ENCODE results near the gene TLCD5.

The TLCD5 gene

GRCh38 chr11:120338107-120338933, 13.2 kb downstream of the TLCD5 start:
- DNase-seq: no peak

DNA sequence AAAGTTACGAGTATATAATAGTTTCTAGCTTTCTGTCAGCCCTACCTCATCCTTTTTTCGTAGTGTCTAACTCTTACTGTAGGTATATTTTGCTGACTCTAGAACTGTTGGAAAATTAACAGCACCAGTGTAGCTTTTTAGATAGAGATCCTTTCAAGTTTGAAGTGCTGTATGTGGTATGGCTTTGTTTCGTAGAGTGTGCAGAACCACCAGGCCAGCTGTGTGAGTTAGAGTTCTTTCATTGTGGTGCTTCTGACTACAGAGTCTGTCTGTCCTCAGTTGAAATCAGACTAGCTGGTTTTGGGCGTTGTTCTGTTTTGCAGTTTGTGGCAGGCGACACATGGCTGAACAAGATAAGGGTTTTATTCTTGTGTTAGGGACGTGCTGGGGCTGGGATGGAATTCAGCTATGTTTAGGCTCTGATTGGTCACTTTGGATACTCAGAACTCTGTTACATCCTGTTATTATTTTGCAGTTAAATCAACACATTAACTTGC, 14.3 kb downstream of the TLCD5 start:
- no peak for DNase-seq

DNA sequence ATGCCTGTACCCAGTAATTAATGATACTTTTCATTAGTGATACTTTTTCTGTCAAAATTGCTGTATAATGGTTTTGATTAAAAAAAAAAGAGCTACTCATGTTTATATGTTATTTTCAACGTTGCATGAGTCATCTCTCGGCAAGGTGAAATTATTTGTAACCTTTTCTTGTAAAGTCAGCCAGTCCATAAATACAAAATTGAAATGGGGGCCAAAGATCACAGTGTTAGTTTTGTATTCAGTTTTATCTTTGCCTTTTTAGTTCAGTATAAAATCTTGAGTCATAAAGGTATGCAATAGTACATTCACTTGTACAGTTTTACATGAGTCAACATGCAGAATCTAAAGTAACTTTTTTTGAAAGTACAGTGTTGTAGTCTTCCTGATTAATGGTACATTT, 15.4 kb downstream of the TLCD5 start:
- no peak for DNase-seq

GRCh38 chr11:120342226-120342625, 17.1 kb downstream of the TLCD5 start:
- no peak for DNase-seq

DNA sequence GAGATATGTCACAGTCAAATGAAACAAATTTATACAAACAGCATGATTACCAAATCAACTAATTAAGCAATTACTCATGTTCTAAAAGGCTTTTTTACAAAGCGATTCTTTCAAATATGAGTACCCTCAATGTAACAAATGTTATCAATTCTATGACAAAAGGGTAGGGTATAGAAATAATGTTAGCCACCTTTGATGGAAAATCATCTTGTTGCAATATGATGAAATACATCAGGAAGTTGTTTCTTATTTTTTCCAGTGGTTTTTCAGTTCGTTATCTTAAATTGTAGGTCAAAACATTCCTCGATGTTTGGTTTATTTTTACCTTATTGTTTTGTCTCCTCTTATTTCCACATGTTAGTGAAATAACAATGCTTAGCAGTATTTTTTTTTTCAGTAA, 17.6 kb downstream of the TLCD5 start:
- no peak for DNase-seq

- no peak for DNase-seq
Observed at GRCh38 chr11:120343429-120343828, 18.3 kb downstream of the TLCD5 start.

DNA sequence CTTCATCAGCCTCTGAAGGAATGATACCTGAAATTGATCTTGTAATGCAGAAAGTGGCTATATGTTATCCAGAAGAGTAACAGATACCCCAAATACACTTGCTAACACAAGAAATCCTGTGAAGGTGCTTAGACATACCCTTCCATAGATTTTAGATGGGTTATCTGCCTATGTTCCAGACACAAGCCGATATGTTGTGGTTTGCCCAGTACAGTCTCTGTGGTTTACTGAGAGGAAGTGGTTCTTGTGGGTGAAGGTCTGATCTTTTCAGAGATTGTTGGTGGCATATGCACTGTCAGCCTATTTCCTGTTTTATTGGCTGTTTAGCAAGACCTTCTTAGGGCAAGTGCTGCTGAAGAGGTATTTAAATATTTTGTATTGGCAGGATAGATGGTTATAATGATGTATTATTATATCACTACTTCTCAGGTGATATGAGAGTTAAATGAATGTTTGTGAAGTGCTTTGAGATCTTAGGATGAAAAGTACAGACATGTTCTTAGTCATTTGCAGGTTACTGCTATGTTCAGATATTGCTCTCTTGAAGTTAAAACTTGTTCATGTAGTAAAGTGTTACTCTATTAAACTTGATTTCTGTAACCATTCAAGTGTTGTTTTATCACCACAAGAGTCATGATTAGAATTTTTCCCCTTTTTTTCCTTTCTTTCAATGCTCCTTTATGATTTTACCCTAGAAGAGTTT, 19.4 kb downstream of the TLCD5 start:
- DNase-seq: no peak

DNA sequence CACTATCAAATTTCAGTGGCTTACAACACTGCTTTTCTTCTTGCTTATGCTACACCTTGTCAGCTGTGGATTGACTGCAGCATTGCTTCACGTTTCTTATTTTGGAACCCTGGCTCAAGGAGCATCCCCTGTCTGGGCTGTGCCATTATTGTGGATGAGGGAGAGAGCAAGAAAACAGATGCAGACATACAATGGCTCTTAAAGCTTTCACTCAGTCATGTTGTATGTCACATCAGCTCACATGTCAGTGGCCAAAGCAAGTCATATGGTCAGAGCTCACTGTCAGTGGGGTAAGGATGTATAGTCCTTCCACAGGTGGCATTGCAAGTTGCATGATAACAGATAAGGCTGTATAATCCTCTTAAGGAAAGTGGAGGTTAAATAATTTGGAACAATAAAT, 21.1 kb downstream of the TLCD5 start:
- no peak for DNase-seq

DNA sequence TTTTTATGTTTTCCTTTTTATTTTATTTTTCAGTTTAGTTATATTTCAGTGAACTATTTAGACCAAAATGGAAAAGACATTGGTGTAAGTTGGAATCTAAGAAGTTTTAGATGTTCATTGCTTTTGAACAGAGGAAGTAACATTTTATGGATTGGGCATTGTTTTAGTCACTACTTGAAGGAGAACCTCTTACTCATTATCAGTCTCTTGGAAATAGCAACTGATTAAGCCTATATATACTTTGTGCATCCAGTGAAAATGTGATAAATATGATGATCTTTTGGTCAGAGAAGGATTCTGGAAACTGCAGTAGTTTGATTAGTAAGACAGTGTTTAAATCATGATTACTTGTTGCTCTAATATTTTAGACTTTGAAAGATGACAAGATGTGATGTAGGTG, 25.5 kb downstream of the TLCD5 start:
- no peak for DNase-seq

DNA sequence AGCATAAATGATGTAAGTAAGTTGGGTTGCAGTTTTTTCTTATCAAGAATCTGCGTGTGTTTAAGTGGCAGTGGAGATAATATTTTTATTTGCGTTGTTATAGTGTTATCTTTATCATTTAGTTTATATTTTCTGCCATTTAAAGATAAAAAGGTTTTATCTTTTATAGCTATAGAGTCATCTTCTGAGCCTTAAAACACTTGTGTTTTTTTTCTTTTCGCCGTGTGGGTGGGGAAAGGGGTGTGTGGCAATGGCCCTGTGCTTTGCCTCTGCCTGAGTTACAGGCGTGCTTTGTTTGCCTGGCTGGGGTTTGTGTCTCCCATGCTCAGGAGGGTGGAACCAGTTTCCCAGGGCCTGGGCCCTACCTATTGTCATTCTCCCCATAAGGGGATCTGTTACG, 27.3 kb downstream of the TLCD5 start:
- DNase-seq: no peak

GRCh38 chr11:120354068-120354467, 29.0 kb downstream of the TLCD5 start:
- DNase-seq: no peak

- DNase-seq: no peak
Observed at GRCh38 chr11:120354779-120355178, 29.7 kb downstream of the TLCD5 start.

GRCh38 chr11:120357620-120358019, 32.5 kb downstream of the TLCD5 start:
- no peak for DNase-seq

DNA sequence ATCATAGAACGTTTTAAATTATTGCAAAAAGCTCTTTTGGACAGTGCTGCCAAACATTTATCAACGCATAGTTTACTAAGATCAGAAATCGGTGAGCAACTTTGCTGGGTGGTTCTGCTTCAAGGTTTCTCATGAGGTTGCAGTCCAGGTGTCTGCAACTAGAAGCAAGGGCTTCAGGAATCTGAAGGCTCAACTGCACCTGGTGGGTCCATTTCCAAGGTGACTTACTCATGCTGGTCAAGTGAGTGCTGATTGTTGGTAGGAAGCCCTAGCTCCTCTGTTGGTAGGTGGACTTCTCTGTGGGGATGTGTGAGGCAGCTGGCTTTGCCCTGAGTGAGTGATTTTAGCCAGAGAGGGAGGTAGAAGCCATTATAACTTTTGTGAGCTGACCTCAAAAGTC, 33.6 kb downstream of the TLCD5 start:
- DNase-seq: no peak

- DNase-seq: no peak
Observed at GRCh38 chr11:120363436-120363835, 38.3 kb downstream of the TLCD5 start.

DNA sequence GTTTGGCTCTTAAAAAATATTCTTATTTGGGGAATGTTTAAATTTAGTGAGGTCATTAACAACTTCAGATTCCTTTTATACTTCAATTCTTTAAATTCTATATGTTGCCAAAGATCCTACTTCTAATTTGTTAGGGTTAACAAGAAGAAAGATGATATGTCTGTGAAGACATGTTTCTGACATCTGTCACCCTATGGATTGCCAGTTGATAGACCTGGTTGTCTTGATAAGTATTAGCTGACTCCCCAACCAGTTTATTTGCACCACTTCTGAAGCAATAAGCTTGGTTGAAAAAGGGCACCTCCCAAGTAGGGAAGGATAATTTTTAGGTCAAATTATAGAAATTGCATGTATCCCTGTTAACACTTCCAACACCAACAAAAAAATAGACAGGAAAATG, 40.4 kb downstream of the TLCD5 start:
- no peak for DNase-seq

DNA sequence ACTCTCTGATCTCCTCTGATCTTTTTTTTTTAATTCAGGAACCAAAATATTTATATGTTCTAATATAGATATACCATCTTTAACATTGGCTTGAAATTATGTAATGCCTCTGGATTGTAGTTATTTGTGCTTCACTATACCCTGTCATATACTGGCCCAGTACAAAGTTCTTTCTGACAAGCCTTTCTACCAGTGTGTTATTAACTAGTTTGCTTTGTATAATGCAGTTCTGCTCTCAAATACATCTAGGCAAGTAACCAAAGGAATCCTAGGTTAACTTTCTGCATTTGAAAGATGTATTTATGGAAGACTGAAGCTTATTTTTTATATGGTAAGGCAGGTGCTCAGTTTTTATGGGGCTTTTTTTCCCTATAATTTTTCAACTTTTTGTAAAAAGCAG, 47.2 kb downstream of the TLCD5 start:
- no peak for DNase-seq

DNA sequence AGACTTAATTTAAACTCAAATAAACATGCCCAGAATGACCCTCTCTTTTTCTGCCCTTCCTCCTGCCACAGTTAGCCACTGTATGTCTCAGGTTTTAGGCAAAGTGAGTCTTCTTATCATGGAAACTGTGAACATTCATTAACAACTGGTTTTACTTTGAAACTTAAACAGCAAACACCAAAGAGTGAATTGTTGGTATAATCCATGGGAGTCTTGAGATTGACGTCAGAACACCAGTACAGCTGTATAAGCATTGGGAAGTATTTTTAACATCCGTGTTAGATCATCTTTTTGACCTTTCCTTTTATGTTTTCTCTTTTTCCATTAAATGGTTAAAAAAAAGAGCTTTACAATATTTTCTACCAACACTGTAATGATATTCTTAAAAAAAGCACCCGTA, 50.0 kb downstream of the TLCD5 start:
- peak; percentile 44 for DNase-seq

- DNase-seq: no peak
Observed at GRCh38 chr11:120376547-120377182, 51.6 kb downstream of the TLCD5 start.

DNA sequence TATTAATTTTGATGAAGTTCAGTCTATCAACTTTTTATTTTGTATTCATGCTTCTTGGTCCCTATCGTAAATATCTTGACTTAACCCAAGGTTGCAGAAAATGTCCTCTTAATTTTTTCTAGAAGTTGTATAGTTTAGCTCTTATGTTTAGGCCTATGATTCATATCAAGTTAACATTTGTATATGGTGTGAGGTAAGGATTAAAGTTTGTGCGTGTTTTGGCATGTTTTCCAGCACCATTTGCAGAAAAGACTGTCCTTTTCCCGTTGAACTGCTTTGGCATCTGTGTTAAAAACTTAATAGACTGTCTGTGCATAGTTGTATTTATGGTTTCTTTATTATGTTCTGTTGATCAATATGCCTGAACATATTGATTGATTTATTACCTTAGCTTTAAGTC, 53.4 kb downstream of the TLCD5 start:
- DNase-seq: no peak

DNA sequence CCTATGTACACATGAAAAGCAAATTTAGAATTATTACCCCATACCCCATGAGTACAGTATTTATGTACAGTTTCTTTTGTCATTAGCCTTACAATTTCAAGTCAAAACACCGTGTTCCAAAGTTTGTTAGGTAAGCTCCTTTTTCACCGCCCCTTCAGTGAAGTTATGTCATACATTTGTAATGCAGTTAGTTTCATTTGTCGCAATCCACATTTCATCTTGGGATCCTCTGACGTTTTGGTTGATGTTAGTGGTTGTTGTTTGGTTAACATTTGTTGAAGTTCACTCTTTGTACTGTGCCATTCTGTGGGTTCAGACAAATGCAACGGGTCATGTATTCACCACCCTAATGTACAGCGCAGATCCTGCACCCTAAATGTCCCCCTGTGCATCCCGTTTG, 56.3 kb downstream of the TLCD5 start:
- DNase-seq: no peak

Measured in SHP77 treated with DMSO at 0.1 percent for 48 hours (cell line).